NCI-H187 treated with DMSO at 0.1 percent for 48 hours (cell line): ENCODE data around the gene AKAP6.
"Not testable (repeated sequence)": the region's sequence is repeated elsewhere in the genome, so short reads cannot be mapped to it uniquely, and the experiment has no call there.

Source experiments
- DNase-seq: peaks from one replicate; lab custom pipeline; 2025; lab: John Stamatoyannopoulos, UW

AKAP6 gene

GRCh38 chr14:32761381-32761968 is 432.4 kb downstream of the AKAP6 start:
- DNase-seq: no peak

DNA sequence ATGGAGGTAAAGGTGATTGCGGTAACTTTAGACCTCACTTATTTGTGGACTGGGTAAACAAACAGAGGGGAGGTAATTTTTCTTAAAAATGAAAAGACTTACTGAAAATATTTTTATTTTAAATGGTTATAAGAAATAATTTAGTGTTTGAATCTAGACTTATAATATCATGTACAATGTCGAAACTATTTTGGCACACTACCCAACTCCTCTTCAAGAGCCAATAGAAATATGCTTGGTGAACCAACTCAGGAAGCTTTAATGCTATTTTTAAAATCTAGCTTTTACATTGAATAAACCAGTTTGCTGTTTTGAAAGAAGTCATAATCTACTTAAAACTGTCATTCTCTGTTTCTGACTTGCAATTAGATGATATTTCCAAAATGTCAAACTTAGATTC is 433.8 kb downstream of the AKAP6 start:
- no peak for DNase-seq

DNA sequence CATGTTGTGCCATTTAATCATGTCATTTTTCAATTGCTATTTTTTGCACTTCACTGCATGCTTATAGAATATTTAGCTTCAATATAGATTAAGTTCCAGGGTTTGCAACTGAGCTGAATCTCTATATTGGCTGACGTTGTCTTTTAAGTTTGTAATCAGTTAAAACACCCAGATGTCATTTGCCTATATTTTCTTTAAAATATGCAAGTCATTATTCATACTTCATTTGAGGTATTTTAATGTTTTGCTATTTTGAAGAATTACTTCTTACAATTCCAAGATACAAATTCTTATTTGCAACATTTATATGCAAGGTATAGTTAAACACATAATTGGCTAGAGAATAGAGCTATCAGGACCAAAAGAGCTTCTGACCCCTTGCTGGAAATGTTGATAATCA is 434.6 kb downstream of the AKAP6 start:
- DNase-seq: no peak

- DNase-seq: no peak
These were observed 435.0 kb downstream of the AKAP6 start for GRCh38 chr14:32764131-32764530.

GRCh38 chr14:32770422-32770821 is 441.3 kb downstream of the AKAP6 start:
- DNase-seq: no peak

- no peak for DNase-seq
These were observed 445.1 kb downstream of the AKAP6 start for GRCh38 chr14:32774214-32774613.

GRCh38 chr14:32779840-32780239 is 450.7 kb downstream of the AKAP6 start:
- no peak for DNase-seq

GRCh38 chr14:32784405-32784804 is 455.3 kb downstream of the AKAP6 start:
- DNase-seq: no peak

GRCh38 chr14:32785585-32785984 is 456.5 kb downstream of the AKAP6 start:
- no peak for DNase-seq

GRCh38 chr14:32786886-32787285 is 457.8 kb downstream of the AKAP6 start:
- DNase-seq: no peak

DNA sequence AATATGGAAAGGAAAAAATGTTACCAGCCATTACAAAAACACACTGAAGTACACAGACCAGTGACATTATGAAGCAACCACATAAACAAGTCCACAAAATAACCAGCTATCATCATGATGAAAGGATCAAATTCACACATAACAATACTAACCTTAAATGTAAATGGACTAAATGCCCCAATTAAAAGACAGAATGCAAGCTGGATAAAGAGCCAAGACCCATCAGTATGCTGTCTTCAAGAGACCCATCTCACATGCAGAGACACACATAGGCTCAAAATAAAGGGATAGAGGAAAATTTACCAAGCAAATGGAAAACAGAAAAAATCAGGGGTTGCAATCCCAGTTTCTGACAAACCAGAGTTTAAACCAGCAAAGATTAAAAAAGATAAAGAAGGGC is 463.9 kb downstream of the AKAP6 start:
- not testable (repeated sequence) for DNase-seq

GRCh38 chr14:32800320-32800719 is 471.2 kb downstream of the AKAP6 start:
- DNase-seq: no peak

GRCh38 chr14:32802295-32802694 is 473.2 kb downstream of the AKAP6 start:
- no peak for DNase-seq

DNA sequence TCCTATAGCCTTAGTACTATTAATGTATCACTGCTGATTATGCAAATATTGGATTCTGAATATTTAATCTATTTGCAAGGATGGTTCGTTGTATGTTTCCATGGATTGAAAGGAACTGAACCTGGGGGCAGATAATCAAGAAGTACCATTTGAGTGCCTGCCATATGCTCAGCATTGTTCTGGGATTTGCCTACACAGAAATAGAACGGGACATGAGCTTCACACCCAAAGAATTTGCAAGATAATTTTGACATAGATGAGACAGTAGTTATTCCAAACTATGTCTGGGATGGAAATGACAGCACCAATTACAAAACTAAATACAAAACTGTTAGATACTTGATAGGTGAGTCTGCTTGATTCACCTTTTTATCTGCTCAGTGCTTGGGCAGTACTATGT is 476.9 kb downstream of the AKAP6 start:
- DNase-seq: no peak

GRCh38 chr14:32808644-32809043 is 479.5 kb downstream of the AKAP6 start:
- DNase-seq: no peak

GRCh38 chr14:32809255-32809654 is 480.2 kb downstream of the AKAP6 start:
- DNase-seq: no peak

GRCh38 chr14:32813401-32813800 is 484.3 kb downstream of the AKAP6 start:
- DNase-seq: no peak

- DNase-seq: no peak
These were observed 485.6 kb downstream of the AKAP6 start for GRCh38 chr14:32814721-32815120.

- DNase-seq: no peak
These were observed 487.5 kb downstream of the AKAP6 start for GRCh38 chr14:32816588-32816987.

DNA sequence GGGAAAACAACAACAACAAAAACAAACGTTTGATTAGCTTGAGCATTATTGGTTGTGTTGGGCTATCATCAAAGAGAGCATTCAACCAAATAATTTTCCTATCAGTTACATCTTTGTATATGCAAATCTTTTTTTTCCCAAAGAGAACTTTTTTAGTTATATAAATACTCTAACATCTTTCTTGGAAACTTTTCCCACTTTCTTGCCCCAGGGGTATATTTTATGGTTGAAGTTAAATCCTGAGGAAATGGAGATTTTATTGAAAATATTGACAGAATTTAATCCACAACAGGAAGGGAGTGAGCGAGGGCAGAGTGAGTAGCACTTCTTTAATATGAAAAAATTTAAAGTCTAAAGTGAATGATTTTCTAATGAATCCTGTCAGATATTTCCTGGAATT is 488.7 kb downstream of the AKAP6 start:
- DNase-seq: no peak

DNA sequence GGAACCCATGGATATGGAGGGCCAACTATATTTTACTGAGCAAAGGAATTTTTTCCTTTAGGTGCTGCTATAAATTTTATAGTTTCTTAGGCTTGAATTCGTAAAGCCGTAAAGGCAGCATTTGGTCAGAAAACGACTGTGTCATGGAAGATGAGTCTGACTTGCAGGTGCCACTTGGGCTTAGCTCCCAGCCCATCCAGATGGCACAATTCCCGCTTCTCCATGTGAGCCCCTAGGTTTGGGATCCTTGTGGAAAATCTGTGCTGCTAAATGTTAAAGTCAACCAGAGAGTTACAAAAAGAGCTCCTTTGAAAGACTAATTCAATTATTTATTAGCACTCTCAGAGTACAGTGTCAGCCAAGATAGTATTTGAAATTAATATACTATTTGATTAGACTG is 489.5 kb downstream of the AKAP6 start:
- no peak for DNase-seq

GRCh38 chr14:32820181-32820580 is 491.1 kb downstream of the AKAP6 start:
- no peak for DNase-seq

DNA sequence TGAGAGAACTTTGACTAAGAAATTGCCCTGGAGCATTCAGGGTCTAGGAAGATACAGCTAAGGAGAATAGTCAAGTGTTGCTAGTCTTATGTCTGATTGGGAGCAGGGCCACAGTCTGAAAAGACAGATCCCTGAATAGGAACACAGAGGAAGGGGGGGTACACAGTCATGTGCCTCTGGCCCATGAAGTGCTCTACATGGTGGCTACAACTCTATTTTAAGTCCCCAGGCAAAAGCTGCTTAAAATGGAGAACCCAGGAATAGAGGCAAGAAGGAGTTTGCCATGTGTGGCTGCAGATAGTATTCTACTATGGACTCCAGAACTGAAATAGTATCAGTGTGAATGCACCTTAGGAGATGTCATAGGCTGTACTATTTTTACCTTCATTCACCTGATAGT is 491.6 kb downstream of the AKAP6 start:
- no peak for DNase-seq

DNA sequence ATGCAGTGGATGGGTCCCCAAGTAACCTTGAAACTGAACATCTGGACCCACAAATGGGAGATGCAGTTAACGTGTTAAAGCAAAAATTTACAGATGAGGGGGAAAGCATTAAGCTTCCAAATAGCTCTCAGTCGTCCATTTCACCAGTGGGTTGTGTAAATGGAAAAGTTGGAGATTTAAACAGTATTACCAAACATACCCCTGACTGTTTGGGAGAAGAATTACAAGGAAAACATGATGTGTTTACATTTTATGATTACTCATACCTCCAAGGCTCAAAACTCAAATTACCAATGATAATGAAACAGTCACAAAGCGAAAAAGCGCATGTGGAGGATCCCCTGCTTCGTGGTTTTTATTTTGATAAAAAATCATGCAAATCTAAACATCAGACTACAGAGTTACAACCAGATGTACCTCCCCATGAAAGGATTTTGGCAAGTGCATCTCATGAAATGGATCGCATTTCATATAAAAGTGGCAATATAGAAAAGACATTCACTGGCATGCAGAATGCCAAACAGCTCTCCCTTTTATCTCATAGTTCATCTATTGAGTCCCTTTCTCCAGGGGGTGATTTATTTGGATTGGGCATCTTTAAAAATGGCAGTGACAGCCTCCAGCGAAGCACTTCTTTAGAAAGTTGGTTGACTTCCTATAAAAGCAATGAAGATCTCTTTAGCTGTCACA is 493.0 kb downstream of the AKAP6 start:
- DNase-seq: no peak
